HL-60 (cell line): ENCODE results near the gene SORCS2.

Source experiments
- POLR2AphosphoS5 ChIP-seq: IDR thresholded peaks from 2 replicates; pipeline ENCODE4 v1.6.1; 2012; ENCODE audit warnings: low read depth
- TF ChIP-seq, protein P1 (sequence below): IDR thresholded peaks from one replicate; pipeline ENCODE4 v1.5.1; 2011; ENCODE audit warnings: low read length, control low read depth, inconsistent platforms; ENCODE audit not compliant: insufficient read depth

- TF ChIP-seq, protein P1, sequence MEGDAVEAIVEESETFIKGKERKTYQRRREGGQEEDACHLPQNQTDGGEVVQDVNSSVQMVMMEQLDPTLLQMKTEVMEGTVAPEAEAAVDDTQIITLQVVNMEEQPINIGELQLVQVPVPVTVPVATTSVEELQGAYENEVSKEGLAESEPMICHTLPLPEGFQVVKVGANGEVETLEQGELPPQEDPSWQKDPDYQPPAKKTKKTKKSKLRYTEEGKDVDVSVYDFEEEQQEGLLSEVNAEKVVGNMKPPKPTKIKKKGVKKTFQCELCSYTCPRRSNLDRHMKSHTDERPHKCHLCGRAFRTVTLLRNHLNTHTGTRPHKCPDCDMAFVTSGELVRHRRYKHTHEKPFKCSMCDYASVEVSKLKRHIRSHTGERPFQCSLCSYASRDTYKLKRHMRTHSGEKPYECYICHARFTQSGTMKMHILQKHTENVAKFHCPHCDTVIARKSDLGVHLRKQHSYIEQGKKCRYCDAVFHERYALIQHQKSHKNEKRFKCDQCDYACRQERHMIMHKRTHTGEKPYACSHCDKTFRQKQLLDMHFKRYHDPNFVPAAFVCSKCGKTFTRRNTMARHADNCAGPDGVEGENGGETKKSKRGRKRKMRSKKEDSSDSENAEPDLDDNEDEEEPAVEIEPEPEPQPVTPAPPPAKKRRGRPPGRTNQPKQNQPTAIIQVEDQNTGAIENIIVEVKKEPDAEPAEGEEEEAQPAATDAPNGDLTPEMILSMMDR, result no peak
- no peak for TF ChIP-seq POLR2AphosphoS5
Observed at GRCh38 chr4:7339751-7340552, 147.6 kb downstream of the SORCS2 start.
